IMR-90 (cell line): Measurements from ENCODE around the gene NPHP4. TPM values are rescaled to one million over a fixed set of nuclear protein-coding genes. Genes with fewer than 3 reads are reported as not detected.

Experiments
- ATAC-seq: fragments of 200-7000 bp; cut with Tn5 transposase; 2 replicates; pipeline ENCODE4 v1.9.1; 2020; ENCODE audit warnings: low read depth, mild to moderate bottlenecking, moderate library complexity
- BruUV-seq: library from RNA; stranded (reverse); fragments of 400-500 nt; replicated peaks from 2 replicates; lab custom pipeline; 2021; lab: Mats Ljungman, UMichigan
- CTCF ChIA-PET: fragments of 300-600 bp; formaldehyde crosslinking; extraction: SDS; loops from one replicate; lab custom pipeline; 2021; ENCODE audit warnings: antibody characterized with exemption; lab: Yijun Ruan, JAX
- POLR2A ChIA-PET: fragments of 300-600 bp; sonication (Branson Sonifier 250); formaldehyde crosslinking; loops from one replicate; lab custom pipeline; 2022; ENCODE audit warnings: antibody characterized with exemption; ENCODE audit not compliant: unreplicated experiment; lab: Charles Lee
- DNase-seq: peaks from one replicate; pipeline ENCODE4 v3.0.0; 2013
- H2AFZ ChIP-seq: replicated peaks from 2 replicates; pipeline ENCODE3; 2013; ENCODE audit warnings: low read length, mild to moderate bottlenecking; ENCODE audit not compliant: poor library complexity
- H2AK5ac ChIP-seq: 2 replicates; pipeline ENCODE4 v1.6.1; 2013; ENCODE audit warnings: low read depth, low read length, inconsistent platforms
- H2AK9ac ChIP-seq: replicated peaks from 2 replicates; pipeline ENCODE3; 2013; ENCODE audit warnings: mild to moderate bottlenecking, low read depth, low read length, moderate library complexity; ENCODE audit not compliant: poor library complexity
- H2BK120ac ChIP-seq: 2 replicates; pipeline ENCODE4 v1.6.1; 2013; ENCODE audit warnings: low read depth, low read length, inconsistent platforms
- H2BK15ac ChIP-seq: 3 replicates; pipeline ENCODE4 v1.6.1; 2013; ENCODE audit warnings: low read depth, low read length, inconsistent platforms
- H2BK20ac ChIP-seq: 2 replicates; pipeline ENCODE4 v1.6.1; 2013; ENCODE audit warnings: low read depth, mild to moderate bottlenecking, inconsistent platforms, low read length, moderate library complexity
- H2BK5ac ChIP-seq: 2 replicates; pipeline ENCODE4 v1.6.1; 2013; ENCODE audit warnings: mild to moderate bottlenecking, low read depth, low read length, inconsistent platforms; ENCODE audit not compliant: poor library complexity, severe bottlenecking
- H3K14ac ChIP-seq: replicated peaks from 2 replicates; pipeline ENCODE4 v1.6.1; 2013; ENCODE audit warnings: low read depth, low read length, inconsistent platforms
- H3K18ac ChIP-seq: 2 replicates; pipeline ENCODE4 v1.6.1; 2013; ENCODE audit warnings: low read depth, low read length, control low read depth
- H3K23ac ChIP-seq: 2 replicates; pipeline ENCODE4 v1.6.1; 2013; ENCODE audit warnings: low read depth, low read length, inconsistent platforms
- H3K27ac ChIP-seq: 2 replicates; pipeline ENCODE4 v1.5.1; 2013; ENCODE audit warnings: mild to moderate bottlenecking, control low read depth, low read length; ENCODE audit not compliant: insufficient read depth
- H3K27me3 ChIP-seq: 2 replicates; pipeline ENCODE4 v1.6.1; 2013; ENCODE audit warnings: low read length; ENCODE audit not compliant: control insufficient read depth, insufficient read depth
- H3K36me3 ChIP-seq: 2 replicates; pipeline ENCODE4 v1.6.1; 2013; ENCODE audit warnings: low read length, mixed read lengths; ENCODE audit not compliant: control insufficient read depth, insufficient read depth
- H3K4ac ChIP-seq: 2 replicates; pipeline ENCODE4 v1.6.1; 2013; ENCODE audit warnings: low read depth, low read length, inconsistent platforms
- H3K4me1 ChIP-seq: 2 replicates; pipeline ENCODE4 v1.6.1; 2013; ENCODE audit warnings: low read length, mixed read lengths; ENCODE audit not compliant: control insufficient read depth, insufficient read depth
- H3K4me2 ChIP-seq: 2 replicates; pipeline ENCODE4 v1.6.1; 2013; ENCODE audit warnings: low read depth, mild to moderate bottlenecking, control low read depth, low read length, moderate library complexity
- H3K4me3 ChIP-seq: 2 replicates; pipeline ENCODE4 v1.5.1; 2013; ENCODE audit warnings: low read depth, mild to moderate bottlenecking, control low read depth, low read length, moderate library complexity; ENCODE audit not compliant: insufficient read depth
- H3K56ac ChIP-seq: 2 replicates; pipeline ENCODE4 v1.6.1; 2013; ENCODE audit warnings: low read length, inconsistent platforms; ENCODE audit not compliant: insufficient read depth; ENCODE audit errors: extremely low read depth
- H3K79me1 ChIP-seq, 2 experiments: 2 replicates each; pipeline ENCODE4 v1.6.1; 2013; ENCODE audit warnings: low read length in 2 of 2, inconsistent platforms in 1 of 2, low read depth in 1 of 2
- H3K9ac ChIP-seq: 2 replicates; pipeline ENCODE4 v1.6.1; 2013; ENCODE audit warnings: low read depth, low read length, control low read depth
- H3K9me1 ChIP-seq: 2 replicates; pipeline ENCODE4 v1.6.1; 2013; ENCODE audit warnings: low read length, inconsistent platforms; ENCODE audit not compliant: insufficient read depth
- H3K9me3 ChIP-seq: 2 replicates; pipeline ENCODE4 v1.6.1; 2013; ENCODE audit warnings: low read length; ENCODE audit not compliant: control insufficient read depth, insufficient read depth
- H4K20me1 ChIP-seq: 2 replicates; pipeline ENCODE4 v1.6.1; 2013; ENCODE audit warnings: low read length, inconsistent platforms; ENCODE audit not compliant: insufficient read depth
- H4K5ac ChIP-seq: 2 replicates; pipeline ENCODE4 v1.6.1; 2013; ENCODE audit warnings: mild to moderate bottlenecking, low read depth, low read length, control low read depth
- H4K8ac ChIP-seq, 2 experiments: 2 replicates each; pipeline ENCODE4 v1.6.1; 2013; ENCODE audit warnings: low read depth in 2 of 2, low read length in 2 of 2, control low read depth in 1 of 2, inconsistent platforms in 1 of 2
- H4K91ac ChIP-seq: 2 replicates; pipeline ENCODE4 v1.6.1; 2013; ENCODE audit warnings: low read depth, low read length, inconsistent platforms; ENCODE audit not compliant: insufficient read depth
- NFE2L2 ChIP-seq: fragments of 150-350 bp; IDR thresholded peaks from 2 replicates; pipeline ENCODE4 v1.6.1; 2016; ENCODE audit warnings: low read depth, mild to moderate bottlenecking, low read length
- WGBS, 2 experiments: methylation state at CpG; one replicate each; pipeline versions ENCODE4 v1.1.5 to v1.1.7; 2013; ENCODE audit warnings: missing lambda C conversion rate in 2 of 2; ENCODE audit not compliant: insufficient read length in 1 of 2; ENCODE audit errors: extremely low coverage in 2 of 2; 5-methylcytosine and 5-hydroxymethylcytosine counted together
- dilution Hi-C: fragments of 300-500 bp; cut with HindIII; formaldehyde crosslinking; loops from one replicate; pipeline ENCODE4 v1.14.3; 2018; ENCODE audit warnings: low sequenced_read_pairs; ENCODE audit not compliant: unreplicated experiment
- in situ Hi-C: fragments of 300-500 bp; cut with MboI; formaldehyde crosslinking; loops from 3 replicates; pipeline ENCODE4 v1.14.3; 2019; ENCODE audit warnings: low sequenced_read_pairs, inconsistent platforms, mixed read lengths
- intact Hi-C: fragments of 100-400 bp; cut with micrococcal nuclease; formaldehyde crosslinking; loops from 2 replicates; pipeline ENCODE4 v1.10.0; 2022
- polyA plus RNA-seq, 3 experiments: library from polyadenylated mRNA; depleted of rRNA; stranded (reverse); fragments of >200 nt; gene quantifications; 2 replicates each; pipeline ENCODE4 v1.2.3, GENCODE V29; 2012; ENCODE audit warnings: low replicate concordance in 1 of 3
- total RNA-seq: library from RNA; depleted of rRNA; stranded (reverse); fragments of >200 nt; gene quantifications from 2 replicates; pipeline ENCODE4 v1.2.3, GENCODE V29; 2012

The NPHP4 gene
- total and polyA plus RNA-seq, 2 of the 4 experiments (the other 2 are of a cell fraction): 2.0 to 5.5 TPM

GRCh38 chr1:5877001-5877400, 115.2 kb downstream of the NPHP4 start:
- H3K9me1 ChIP-seq: no peaks in the 10 kb centered on the region
- H2BK120ac ChIP-seq: no peak overlapping the region
- dilution Hi-C loops (no loop called here), in situ Hi-C loops (no loop called here), intact Hi-C loops (no loop called here)
- H3K79me1 ChIP-seq: no peaks in the 10 kb centered on the region
- H2BK20ac ChIP-seq: no peak overlapping the region
- 96% methylated on average over 9 of the region's 22 CpGs; no CpG with 5 or more reads in 1 of the 2 experiments for WGBS, 2 experiments
- no peak for TF ChIP-seq NFE2L2
- POLR2A ChIA-PET: no interaction called here
- no peak overlapping the region for H3K27ac ChIP-seq
- no peak overlapping the region for H4K91ac ChIP-seq
- H3K9ac ChIP-seq: no peak overlapping the region
- H2BK15ac ChIP-seq: no peak overlapping the region
- no peak overlapping the region for H2AFZ ChIP-seq
- H3K4ac ChIP-seq: no peak overlapping the region
- H4K20me1 ChIP-seq: no peaks in the 10 kb centered on the region
- H3K23ac ChIP-seq: no peak overlapping the region
- peaks cover 18% of the 10 kb centered on the region for H3K36me3 ChIP-seq
- H2BK5ac ChIP-seq: no peak overlapping the region
- CTCF ChIA-PET: no interaction called here
- no peak overlapping the region for H3K4me3 ChIP-seq
- H4K5ac ChIP-seq: no peak overlapping the region
- no peaks in the 10 kb centered on the region for H3K4me1 ChIP-seq
- no peak overlapping the region for H2AK5ac ChIP-seq
- peaks cover 7% of the 10 kb centered on the region; the same call in 1 of the 2 replicates for H3K9me3 ChIP-seq
- no peak overlapping the region for H3K14ac ChIP-seq
- ATAC-seq (no peak), DNase-seq (no peak)
- H3K56ac ChIP-seq: no peak overlapping the region; the same call in 1 of the 2 replicates
- no peak overlapping the region for H3K4me2 ChIP-seq
- no TSS peak for BruUV-seq
- H3K27me3 ChIP-seq: no peaks in the 10 kb centered on the region
- H2AK9ac ChIP-seq: no peak overlapping the region
- H4K8ac ChIP-seq: no peak overlapping the region
- no peak overlapping the region for H3K18ac ChIP-seq
